HG02678 (cell line): Measurements from ENCODE around the gene TRPV3.

Experiments
- ATAC-seq: cut with Tn5 transposase; IDR thresholded peaks from one replicate; pipeline ENCODE4 v1.9.1; 2021; ENCODE audit warnings: mild to moderate bottlenecking, moderate library complexity; ENCODE audit not compliant: unreplicated experiment

TRPV3 gene

GRCh38 chr17:3547628-3548027 lies 10.0 kb downstream of the TRPV3 start:
- ATAC-seq, result no peak

- no peak for ATAC-seq
These were observed 10.6 kb downstream of the TRPV3 start for GRCh38 chr17:3546997-3547396.

GRCh38 chr17:3546521-3546920 lies 11.1 kb downstream of the TRPV3 start:
- no peak for ATAC-seq

GRCh38 chr17:3545151-3545550 lies 12.5 kb downstream of the TRPV3 start:
- no peak for ATAC-seq

GRCh38 chr17:3544365-3544764 lies 13.2 kb downstream of the TRPV3 start:
- ATAC-seq, result no peak

- ATAC-seq, result no peak
These were observed 14.2 kb downstream of the TRPV3 start for GRCh38 chr17:3543453-3543852.

DNA sequence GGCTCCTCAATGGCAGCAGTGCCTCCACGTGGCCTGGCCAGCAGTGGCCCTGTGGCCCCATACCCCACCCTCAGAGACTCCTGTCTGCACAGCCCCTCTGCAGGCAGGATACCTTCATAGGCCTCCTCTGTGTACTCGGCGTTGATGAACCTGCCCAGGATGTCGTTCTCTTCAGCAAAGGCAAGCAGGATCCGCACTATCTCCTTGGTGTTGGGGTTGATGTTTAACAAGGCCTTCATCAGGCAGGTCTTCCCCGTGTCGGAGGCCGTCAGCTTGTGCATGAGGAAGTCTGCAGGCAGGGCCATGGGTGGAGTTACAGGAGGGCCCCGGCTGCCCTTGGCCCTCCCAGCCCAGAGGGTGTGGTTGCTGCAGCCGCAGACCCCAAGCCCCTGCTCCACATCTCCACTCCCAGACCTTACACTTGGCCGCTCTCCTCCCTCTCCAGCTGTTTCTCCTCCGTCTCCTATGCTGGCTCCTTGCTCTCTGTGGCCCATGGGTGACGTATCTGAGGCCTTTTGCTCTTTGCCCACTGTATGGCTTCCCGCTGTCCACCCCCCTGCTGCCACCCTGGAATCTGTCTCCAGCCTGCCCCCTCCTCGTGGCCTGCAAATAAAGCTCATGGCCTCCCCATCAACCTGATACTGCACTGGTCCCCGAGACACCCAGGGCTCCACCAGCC lies 15.1 kb downstream of the TRPV3 start:
- ATAC-seq, result no peak

DNA sequence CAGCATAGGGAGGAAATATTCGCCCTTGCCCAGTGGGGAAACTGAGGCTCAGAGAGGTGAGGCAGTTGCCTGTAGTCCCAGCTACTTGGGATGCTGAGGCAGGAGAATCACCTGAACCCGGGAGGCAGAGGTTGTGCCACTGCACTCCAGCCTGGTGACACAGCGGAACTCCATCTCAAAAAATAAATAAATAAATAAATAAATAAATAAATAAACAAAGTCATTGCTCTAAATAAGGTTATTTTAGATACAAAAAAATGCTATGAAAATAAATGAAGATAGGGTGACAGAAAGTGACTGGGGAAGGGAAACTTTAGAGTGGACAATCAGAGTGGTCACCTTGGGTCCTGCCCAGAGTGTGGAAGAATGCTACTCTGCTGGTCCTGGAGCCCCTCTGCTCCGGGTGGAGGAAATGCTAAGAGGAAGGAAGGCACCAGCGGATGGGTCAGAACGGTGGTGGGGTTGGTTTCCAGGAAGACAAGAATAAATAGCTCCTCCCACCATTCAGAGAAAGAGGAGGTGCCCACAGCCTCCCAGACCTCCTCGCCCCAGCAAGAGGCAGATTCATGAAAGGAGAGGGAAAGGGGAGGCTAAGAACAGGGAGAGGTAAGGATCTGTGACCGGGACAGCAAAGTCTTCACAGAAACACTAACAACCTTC lies 17.6 kb downstream of the TRPV3 start:
- ATAC-seq, result no peak

GRCh38 chr17:3536716-3537115 lies 20.9 kb downstream of the TRPV3 start:
- no peak for ATAC-seq

- ATAC-seq, result peak; percentile 61
These were observed 22.2 kb downstream of the TRPV3 start for GRCh38 chr17:3535253-3535995.

GRCh38 chr17:3534881-3535252 lies 22.7 kb downstream of the TRPV3 start:
- no peak for ATAC-seq

GRCh38 chr17:3533752-3534151 lies 23.9 kb downstream of the TRPV3 start:
- ATAC-seq, result no peak

DNA sequence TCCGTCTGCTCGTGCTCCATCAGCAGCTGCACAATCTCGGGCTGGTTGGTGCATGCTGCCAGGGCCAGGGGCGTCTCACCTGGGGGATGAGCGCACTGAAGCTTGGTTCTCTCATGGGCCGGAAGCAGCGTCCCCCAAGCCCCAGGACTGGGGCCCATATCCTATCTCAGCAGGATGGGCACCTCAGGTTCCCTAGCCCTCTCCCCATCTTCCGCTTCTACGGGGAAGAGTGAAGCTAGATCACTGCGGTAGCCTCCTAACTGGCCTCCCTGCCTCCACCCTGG lies 24.8 kb downstream of the TRPV3 start:
- ATAC-seq, result no peak

GRCh38 chr17:3532106-3532858 lies 25.3 kb downstream of the TRPV3 start:
- ATAC-seq, result no peak

DNA sequence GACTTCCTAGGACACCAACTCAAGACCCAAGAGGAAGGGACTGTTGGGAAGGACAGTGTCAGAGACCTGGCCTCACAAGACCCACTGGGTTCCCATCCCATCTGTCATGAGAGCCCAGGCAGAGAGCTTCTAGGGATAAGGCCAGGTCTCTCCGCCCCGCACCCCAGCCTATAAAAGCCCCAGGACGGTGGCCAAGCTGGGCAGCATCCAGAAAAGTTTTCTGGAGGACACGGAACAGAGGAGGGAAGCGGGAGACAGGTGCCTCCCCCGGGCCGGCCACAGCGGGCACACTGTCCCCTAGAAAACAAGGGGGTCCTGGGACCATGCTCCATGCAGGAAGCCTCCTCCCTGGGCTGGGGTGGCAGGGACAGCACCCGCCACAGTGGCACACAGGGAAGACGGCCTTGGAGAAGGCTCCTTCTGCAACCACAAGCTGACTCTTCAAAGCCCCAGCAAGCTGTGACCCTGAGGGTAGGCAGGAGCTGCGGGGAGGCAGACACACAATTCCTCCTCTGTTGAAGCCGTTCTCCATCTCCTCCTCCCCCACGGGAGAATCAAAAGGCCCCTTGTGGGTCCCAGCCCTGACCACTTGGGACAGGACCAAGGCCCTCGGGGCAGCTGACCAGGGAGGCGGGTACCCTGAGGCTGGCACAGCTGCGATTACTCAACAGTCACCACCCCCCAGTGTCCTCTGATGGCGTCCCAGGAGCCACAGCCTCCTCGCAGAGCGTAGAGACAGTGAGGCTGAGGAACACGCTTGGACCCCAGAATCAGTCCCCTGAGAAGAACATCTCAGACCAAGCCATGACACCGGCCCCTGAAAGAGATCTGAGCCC lies 26.1 kb downstream of the TRPV3 start:
- no peak for ATAC-seq

GRCh38 chr17:3529817-3530741 lies 27.5 kb downstream of the TRPV3 start:
- ATAC-seq, result no peak

- ATAC-seq, result no peak
These were observed 28.6 kb downstream of the TRPV3 start for GRCh38 chr17:3528880-3529511.

DNA sequence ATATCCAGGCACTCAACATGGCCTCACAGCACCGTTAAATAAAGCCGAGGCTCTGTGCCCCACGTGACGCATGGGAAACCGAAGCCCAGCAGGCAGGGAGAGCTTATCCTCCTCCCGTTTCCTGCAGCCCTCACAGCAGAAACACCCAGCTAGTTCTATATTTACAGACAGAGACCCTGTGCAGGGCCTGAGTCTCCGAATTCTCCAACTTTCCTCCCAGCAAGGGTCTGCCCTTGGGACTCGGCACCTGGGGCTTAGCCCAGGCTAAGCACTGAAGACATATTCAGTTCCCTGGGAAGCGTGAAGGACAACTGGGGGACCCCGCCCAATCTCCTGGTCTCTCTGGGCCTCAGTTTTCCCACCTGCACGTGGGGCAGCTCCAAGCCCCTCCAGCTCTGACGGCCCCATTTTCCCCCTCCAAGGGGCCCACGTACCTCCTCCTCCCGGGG lies 29.2 kb downstream of the TRPV3 start:
- no peak for ATAC-seq

- no peak for ATAC-seq
These were observed 29.7 kb downstream of the TRPV3 start for GRCh38 chr17:3527896-3528295.
